ENCODE results near the gene HSD3B1.

DNA sequence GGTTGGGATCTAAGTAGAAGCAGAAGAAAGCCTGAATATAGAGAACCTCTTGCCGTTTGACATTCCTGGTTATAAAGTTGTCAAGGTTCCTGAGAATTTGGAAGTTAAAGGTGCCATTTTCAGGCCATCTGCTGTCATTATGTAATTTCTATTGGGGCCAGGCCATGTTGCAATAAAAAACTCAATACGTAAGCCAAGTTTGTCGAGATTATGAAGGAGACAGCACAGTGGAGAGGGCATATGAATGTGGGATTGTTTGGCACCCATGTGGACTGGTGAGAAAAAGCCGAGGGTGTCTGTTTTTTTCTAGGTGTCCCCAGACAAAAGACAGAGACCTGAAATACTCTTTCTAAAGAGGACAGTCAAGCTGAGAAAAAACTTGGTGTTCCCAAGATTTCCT, 18.8 kb upstream of the HSD3B1 start:
- TF ChIP-seq, protein P1, sequence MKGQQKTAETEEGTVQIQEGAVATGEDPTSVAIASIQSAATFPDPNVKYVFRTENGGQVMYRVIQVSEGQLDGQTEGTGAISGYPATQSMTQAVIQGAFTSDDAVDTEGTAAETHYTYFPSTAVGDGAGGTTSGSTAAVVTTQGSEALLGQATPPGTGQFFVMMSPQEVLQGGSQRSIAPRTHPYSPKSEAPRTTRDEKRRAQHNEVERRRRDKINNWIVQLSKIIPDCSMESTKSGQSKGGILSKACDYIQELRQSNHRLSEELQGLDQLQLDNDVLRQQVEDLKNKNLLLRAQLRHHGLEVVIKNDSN (IDR thresholded peaks at IDR 0.05) = no peak
- TF ChIP-seq YY1 (IDR thresholded peaks at IDR 0.05; ENCODE audit: low read depth) (no peak), ZBTB7A (IDR thresholded peaks at IDR 0.05; ENCODE audit: low read depth) (no peak), REST (IDR thresholded peaks at IDR 0.05; ENCODE audit: low read depth) (no peak), CREB1 (IDR thresholded peaks at IDR 0.05; ENCODE audit: low read depth) (no peak), EP300 (IDR thresholded peaks at IDR 0.05; ENCODE audit: borderline replicate concordance) (no peak), TEAD4 (IDR thresholded peaks at IDR 0.05) (no peak), TAF1 (IDR thresholded peaks at IDR 0.05; ENCODE audit: low read depth) (no peak), RAD21 (IDR thresholded peaks at IDR 0.05; ENCODE audit: low read depth) (no peak), CEBPB (IDR thresholded peaks at IDR 0.05) (no peak), EGR1 (IDR thresholded peaks at IDR 0.05) (no peak), FOXM1 (IDR thresholded peaks at IDR 0.05; ENCODE audit: borderline replicate concordance, low read depth) (no peak)
- TF ChIP-seq, protein P2, sequence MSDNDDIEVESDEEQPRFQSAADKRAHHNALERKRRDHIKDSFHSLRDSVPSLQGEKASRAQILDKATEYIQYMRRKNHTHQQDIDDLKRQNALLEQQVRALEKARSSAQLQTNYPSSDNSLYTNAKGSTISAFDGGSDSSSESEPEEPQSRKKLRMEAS (IDR thresholded peaks at IDR 0.05) = no peak

Measured in Ishikawa (cell line).